ENCODE measurements around the gene CDYL2.
"Not testable (repeated sequence)": the region's sequence is repeated elsewhere in the genome, so short reads cannot be mapped to it uniquely, and the experiment has no call there.

CDYL2 gene

DNA sequence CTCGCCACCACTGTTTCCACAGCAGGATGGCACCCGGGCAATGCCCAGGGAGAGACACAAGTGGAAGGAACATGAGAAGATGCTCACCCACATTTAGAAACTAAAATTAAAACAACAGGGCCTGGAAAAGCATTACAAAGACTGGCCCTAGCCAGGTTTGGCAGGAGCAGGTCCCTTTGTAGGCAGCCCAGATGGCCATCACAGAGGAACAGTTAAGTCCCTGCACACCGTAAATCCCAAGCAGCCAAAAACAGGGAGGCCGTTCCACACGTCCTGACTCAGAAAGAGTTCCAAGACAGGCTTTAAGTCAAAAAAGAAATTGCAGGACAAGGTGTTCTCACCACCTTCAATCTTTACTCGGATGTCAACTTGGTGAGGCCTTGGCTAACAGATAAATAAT is 136.5 kb downstream of the CDYL2 start:
- no peak for DNase-seq

DNA sequence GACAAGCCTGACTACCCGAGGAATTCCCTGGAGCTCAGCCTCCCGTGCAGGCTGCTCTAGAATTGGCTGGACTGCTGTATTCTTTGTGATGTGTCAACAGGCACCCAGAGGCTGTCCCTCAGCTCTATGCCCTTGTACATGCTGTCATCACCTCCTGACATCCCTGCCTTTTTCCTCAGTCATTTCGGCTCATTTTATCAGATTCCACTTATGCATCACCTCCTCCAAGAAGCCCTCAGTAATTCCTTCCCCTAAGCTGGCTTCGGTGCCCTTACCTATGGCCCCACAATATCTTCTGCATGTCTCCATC is 137.2 kb downstream of the CDYL2 start:
- no peak for DNase-seq

DNA sequence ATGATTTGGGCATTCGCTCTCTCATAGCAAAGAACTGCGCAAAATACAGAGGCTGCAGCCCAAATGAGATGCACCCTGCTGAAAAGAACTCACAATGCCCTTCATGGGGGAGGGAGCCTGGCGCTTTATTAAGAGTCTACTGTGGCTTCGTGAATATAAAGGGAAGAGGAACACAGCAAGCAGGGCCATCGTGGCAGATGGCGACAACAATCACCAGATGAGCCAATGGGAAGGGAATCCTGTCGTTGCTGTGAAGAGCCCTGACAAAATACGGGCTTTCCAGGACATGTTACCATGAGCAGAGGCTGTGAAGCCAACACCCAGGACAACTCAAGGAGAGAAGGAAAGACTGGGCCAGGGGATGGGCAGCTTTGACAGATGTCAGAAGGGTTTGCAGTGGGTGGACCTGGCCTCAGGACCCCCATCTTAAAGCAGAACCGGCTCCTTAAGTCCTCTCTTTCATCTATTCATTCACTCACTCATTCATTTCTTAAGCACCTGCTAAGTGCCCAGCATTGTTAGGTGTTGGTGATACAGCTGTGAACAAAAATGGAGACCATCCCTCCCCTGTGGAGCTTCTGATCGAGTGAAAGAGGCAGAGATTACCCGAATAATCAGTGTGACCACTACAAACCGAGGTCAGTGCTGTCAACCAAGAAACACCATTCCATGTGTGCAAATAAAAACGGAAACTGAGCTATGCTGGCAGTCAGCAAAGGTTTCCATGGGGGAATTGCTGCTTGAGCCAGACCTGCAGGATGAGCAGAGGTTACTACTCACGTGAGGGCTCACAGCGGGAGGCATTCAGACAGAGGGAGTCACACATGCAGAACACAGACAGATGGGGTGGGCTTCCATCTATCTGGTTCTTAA is 137.8 kb downstream of the CDYL2 start:
- no peak for DNase-seq

DNA sequence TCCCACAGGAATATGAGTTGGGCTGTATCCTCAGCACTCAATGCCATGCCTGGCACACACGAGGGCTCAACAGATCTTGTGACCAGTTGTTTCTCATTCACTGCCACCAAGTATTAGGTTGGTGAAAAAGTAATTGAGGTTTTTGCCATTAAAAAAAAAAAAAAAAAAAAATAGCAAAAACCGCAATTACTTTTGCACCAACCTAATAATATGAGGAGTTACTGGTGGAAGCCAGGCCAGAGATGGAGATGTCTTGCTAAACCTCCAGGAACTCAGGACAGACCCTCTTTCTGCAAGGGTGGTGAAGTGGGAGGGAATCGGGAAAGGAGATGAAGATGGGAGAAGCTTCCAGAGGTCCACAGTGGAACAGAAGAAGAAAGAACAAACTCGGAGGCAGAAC is 139.0 kb downstream of the CDYL2 start:
- DNase-seq: no peak

DNA sequence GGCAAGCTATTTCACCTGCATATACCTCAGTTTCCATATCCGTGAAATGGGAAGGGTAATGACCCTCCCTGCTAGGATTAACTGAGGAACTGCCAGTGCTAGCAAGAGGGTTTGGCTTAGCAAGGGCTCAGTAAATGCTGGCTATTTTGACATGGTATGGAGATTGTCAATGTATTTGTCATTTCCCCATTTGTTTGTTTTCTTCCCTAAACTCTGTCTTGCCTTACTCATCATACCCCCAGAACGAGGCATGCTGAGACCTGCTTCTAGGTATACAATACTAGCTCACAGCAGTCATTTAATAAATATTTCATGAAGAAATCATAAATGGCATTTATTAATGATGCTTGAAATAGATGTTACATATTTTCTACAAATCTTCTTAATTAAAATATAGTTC is 139.6 kb downstream of the CDYL2 start:
- DNase-seq: no peak

DNA sequence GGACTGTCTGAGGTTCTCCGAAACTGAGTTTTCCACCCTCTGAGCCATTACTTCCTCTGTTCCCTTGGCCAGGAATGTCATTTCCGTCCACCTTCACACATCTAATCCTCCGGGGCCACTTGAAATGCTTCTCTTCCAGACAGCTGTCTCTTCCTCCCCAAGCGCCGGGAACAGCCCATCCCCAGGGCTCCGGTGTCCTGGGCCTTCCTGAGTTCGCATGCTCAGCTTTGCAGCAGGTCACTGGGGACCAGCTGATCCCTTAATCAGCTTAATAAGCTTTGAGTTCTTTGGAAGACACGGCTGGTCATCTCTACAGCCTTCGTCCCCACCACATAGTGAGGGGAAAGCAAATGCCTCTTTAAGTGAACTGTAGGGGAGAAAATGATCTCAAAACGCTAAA is 140.2 kb downstream of the CDYL2 start:
- DNase-seq: no peak

DNA sequence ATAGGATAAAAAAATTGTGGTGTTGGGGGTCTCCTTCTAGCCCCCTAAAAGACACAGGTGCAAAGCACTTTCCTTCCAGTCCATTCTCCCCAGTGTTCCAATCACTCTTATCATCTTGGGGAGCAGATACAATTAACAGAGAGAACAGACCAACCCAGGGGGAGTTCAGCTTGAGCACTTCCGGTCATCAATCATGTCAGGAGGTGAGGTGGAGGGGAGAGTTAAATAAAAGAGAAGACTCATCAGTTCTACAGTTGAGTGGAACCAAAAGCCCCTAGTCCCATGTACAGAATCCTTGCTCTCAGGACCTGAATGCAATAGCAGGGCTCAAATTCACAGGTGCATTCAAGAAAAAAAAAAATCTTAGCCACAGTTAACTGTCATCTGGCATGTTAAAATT is 141.3 kb downstream of the CDYL2 start:
- DNase-seq: no peak

DNA sequence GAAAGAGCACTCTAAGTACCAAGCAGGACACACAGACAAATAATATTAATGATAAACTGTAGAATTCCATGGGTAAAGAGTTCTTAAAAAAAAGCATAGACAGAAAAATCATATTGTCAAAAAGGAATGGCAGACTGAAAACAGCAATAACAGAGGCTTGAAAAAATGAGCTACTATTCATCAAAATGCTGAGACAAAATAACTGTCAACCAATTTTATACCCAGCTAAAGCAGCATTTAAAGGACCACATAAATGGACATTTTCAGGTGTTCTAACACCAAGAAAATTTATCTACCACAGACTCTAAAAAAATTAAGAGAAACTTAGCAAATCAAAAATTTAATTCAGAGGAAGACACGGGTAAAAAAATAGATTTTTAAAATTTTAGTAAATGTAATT is 144.5 kb downstream of the CDYL2 start:
- no peak for DNase-seq

DNA sequence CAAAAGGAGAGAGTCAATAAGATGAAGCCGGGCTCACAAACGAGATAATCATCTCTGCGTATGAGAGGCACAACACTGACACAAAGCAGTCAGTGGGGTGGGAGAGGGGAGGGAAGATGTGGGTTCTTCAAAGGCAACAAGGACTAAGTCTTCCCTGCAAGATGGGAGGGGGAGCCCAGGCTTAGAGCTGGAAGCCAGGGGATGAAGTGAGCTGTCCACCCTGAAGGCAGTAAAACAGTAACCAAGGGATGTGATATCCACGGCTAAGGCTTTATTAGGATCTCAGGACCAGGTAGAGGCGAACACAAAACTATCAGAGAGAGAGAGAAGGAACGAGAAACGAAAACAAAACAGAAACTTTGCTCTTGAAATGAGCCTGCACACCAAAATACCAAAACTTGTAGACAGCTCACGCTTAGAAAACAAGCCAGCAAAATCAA is 147.7 kb downstream of the CDYL2 start:
- no peak for DNase-seq

DNA sequence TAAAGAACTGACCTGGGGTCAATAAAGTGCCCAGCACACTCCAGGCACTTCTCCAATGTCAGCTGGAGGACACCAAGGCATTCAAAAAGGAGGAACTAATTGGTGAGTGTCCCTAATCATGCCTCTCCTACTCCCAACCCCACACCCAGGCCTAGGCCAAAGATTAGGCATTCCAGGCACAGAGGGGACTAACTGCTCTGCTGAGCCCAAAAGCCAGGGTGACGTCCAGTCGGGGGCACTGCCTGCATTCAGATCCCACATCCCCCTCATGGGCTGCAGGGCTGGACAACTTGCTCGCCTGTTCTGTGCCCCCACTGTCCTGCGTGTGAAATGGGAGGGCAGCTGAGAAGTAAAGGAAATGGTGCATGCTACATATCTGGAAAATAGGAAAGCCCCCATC is 148.2 kb downstream of the CDYL2 start:
- no peak for DNase-seq

DNA sequence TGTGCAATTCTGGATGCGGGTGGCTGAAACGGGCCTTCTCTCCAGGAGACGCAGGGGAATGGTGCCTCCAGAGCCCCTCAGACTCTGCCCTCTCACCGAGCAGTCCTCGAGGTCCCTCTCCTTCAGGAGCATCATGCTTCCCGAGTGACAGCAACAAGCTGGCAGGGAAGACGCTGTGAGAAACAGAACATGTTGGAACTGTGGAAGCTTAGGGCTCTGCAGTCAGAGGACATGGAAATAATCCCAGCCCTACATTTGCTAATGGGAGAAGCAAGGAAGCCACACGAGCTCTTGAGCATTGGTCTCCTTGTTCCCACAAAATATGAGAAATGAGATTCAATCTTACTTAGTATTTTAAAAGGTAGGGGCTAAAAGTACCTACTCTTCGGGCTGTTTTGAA is 148.6 kb downstream of the CDYL2 start:
- DNase-seq: no peak

DNA sequence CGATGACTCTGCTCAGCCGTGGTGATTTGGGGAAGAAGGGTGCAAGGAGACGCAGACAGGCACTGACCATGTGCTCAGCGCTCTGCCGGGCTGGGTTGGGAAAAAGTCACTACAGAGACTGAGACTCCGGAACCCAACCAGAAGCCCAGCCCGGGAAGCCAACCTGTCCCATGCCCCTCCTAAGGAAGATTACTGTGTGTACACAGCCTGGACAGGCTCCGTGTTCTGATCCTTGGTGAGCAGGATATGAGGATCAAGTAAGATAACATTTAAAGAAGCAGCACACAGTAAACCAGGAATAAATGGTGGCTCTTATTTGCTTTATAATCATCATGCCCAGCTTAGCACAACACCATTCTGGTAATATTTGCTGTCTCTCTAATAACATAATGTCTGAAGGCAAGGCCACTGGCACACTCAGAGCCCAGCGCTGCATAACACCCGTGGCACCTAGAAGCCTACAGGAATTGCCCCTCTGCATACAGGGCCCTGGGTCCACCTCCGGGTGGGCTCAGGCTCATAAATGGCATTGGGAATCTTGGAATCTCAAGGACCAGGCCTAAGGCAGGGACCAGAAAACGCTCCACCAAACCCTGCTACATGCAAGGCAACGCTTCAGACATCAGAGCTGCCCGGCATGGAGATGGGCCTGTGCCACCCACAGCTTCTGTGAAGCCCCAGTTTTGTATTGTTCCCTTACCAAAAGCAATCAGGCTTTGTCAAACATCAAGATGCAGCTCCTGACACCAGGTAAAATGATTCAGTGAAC is 150.1 kb downstream of the CDYL2 start:
- no peak for DNase-seq

DNA sequence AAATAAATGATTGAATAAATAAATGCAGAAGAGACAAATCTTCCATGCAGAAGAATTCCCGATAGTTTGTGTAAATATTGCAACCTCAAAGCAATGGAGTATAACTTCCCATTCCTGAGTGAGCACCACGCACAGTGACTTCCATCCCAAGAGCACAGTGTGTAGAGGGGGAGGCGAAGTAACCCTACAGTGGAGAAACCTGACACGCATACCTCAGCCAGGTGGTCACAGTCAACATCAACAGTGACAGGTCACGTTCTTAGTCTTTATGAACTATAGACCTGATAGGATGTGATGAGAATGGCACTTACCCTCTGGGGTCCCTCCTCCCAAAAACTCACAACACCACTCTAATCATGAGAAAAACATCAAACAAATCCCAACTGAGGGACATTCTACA is 152.0 kb downstream of the CDYL2 start:
- DNase-seq: no peak

DNA sequence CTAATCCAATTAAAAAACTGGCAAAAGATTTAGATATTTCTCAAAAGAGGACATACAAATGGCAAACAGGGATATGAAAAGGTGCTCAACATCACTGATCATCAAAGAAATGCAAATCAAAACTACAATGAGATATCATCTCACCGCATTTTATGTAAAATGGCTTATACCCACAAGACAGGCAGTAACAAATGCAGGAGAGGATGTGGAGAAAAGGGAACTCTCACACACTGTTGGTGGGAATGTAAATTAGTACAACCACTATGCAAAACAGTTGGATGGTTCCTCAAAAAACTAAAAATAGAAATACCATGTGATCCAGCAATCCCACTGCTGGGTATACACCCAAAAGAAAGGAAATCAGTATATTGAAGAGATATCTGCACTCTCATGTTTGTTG is 154.1 kb downstream of the CDYL2 start:
- not testable (repeated sequence) for DNase-seq

DNA sequence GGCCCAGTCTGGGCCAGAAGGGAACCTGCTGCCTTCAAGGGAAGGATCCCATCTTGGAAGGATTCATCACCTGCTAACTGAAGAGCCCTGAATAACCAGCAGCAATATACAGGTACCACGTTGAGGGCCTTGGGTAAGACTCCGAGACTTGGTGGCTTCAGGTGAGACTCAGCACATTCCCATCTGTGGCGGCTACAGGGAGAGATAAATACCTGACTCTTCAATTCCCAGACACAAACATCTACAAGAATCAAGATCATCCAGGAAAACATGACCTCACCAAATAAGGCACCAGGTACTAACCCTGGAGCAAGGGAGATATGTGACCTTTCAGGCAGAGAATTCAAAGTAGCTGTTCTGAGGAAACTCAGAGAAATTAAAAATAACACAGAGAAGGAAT is 164.1 kb downstream of the CDYL2 start:
- DNase-seq: no peak

DNA sequence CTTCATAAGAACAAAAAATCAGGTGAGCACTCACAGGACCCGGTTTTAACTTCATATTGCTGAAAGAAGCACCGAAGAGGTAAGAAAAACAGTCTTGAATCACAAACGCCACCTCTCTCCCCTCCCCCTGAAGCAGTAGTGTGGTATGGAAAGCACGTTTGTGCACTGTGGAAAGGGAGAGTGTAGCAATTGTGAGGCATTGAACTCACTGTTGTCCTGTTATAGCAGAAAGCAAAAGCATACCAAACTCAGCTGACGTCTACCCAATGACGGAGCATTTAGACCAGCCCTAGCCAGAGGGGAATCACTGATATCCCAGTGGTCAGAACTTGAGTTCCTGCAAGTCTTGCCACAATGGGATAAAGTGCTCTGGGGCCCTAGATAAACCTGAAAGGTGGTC is 164.8 kb downstream of the CDYL2 start:
- no peak for DNase-seq

DNA sequence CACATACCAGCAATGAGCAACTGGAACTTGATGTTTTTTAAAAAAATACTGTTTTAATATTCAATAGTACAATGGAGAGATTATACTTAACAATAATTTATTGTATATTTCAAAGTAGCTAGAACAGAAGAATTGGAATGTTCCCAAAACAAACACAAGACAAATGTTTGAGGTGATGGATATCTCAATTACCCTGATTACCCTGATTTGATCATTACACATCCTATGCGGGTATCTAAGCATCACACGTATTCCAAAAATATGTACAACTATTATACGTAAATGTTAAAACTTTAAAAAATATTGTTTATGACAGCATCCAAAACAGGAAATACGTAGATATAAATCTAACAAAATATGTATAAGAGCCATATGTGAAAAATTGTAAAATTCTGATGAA is 166.8 kb downstream of the CDYL2 start:
- DNase-seq: no peak

DNA sequence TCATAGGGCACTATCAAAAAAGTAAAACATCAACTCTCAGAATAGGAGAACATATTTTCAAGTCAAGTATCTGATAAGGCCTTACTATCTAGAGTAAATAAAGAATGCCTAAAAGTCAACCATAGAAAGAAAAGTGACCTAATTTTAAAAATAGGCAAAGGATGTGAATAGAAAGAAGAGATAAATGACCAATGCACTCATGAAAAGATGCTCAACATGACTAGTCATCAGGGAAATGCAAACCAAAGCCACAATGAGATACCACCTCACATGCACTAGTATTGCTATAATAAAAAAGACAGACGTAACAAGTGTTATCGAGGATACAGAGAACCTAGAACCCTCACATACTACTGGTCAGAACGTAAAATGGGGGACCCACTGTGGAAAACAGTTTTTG is 172.8 kb downstream of the CDYL2 start:
- DNase-seq: no peak

DNA sequence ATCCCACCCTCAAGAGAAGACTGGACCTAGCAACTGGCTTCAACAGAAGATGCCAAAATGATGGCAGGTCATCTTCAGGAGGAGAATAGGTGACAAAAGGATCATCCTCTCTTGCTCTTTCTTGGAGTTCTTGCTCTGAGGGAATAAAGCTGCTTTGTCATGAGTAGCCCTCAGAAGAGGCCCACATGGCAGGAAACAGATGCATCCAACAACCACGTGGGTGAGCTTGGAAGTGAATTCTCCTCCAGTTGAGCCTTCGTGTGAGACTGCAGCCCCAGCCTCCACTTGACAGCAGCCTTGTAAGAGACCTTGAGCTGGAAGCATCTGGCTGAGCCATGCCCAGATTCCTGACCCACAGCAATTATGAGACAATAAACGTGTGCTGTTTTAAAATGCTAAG is 176.1 kb downstream of the CDYL2 start:
- DNase-seq: no peak

DNA sequence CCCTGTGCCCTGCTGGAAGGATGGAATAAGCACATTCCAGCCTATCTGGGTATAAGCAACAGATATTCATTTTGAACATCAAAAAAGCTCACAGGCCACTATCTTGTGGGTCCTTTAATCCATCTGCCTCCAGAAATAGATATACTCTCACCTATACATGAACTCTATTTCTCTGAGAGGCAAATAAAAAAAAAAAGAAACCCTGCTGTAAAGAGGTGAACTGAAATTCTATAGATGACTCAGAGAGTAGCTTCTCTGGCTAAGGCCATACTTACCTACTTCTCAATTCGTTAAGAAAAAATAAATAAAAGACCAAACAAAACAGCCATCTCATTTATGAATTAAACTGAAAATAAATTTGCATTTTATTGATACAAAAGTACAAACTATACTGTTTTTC is 177.3 kb downstream of the CDYL2 start:
- no peak for DNase-seq

DNA sequence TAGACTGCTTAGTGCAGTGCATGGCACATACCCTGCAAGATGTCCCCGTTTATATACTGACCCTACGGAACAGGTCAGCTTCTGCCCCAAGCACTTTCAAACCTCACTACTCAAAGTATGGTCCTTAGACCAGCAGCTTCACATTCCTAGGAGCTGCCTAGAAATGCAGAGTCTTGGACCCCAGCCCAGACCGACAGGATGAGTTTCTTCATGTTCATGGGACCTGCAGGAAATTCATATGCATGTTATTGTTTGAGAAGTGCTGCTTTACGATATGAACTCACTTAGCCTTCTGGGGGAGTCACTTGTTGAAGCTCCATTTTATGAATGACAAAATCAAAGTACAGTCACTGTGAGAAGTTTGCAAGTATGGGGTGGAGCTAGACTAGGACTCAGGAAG is 181.0 kb downstream of the CDYL2 start:
- no peak for DNase-seq

DNA sequence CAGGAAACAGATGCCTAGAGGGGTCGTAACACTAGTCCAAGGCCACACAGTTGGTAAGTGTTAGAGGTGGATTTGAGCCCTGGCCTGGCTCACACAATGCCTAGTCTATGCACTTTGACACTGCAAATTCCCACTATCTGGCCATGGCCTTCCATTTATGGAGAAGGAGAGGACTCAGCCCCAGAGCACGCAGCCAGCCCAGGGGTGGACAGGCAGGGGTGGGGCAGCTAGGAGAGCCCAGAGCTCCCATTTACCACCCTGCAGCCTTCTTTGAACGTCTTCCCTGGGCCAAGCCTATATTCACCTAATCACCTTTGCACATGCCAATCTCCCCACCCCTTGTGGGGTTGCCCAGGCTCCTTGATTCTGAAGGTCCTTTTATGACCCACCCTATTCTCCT is 182.4 kb downstream of the CDYL2 start:
- no peak for DNase-seq

DNA sequence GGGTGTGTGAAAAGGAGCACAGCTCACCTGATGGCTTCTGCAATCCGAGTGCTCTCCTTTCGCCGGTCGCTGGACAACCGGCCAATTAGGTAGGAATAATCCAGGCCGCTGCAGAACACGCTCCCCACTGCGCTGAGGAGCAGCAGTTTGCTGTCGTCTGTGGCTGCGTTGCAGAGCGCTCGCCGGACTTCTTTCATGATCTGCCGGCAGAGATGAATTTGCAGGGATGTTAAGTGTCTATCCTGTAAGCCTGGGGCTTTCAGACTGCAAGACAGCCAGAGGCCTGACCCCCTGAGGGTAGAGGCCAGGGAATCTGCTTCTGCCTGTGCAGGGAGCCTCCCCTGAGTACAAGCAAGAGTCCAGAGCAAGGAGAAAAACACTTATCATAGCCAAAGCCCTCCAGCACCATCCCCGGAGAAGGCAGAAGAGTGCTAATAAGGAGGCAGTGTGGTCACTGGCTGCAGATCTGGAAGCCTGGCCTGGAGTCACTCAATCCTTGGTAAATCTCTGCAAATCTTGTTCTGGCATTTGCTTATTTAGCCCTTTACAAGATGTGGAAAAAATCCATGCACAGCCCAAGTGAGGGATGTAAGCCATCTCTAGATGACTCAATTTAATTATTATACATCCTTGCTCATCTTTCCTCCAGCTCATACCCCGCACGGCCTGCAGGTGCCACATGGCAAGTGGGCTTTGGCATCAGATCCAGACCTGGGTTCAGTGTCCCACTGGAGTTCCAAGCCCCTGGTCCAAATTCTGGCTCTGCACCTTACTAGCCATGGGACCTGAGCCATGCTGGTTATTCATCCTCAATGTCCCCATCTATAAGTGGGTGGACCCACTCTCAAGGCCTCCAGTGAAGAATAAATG is 183.4 kb downstream of the CDYL2 start:
- DNase-seq: no peak

DNA sequence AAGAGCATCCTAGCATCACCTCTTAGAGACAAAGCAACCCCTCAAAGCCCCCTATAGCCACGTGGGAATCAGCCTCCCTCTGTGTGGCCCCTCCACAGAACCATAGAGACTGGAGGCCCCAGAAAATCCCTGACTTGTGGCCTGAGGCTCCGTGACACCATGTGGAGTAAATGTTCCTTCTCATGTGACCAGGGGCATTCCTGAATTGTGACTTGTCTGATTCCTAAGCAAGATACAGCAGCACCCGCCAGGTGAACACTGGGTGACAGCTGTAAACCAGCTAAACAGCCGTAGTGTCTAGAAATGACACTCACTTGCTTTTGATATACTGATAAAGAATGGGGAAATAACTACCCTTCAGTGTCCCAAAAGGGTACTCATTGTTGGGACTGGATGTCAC is 184.6 kb downstream of the CDYL2 start:
- DNase-seq: no peak

Measured in GF-D8 (cell line).